Colon (tissue), 2 donors: ENCODE data around the gene PTPRM.
"Not testable (repeated sequence)": the region's sequence is repeated elsewhere in the genome, so short reads cannot be mapped to it uniquely, and the experiment has no call there.

Experiments used
- FAIRE-seq: peaks from 2 replicates; lab custom pipeline; 2012; peaks lifted over from hg19 to GRCh38; lab: Jason Lieb, UNC
- donor health status: control.
- donor health status: control.

Gene PTPRM

GRCh38 chr18:8433323-8433722 lies 866.2 kb downstream of the PTPRM start:
- FAIRE-seq = no peak

DNA sequence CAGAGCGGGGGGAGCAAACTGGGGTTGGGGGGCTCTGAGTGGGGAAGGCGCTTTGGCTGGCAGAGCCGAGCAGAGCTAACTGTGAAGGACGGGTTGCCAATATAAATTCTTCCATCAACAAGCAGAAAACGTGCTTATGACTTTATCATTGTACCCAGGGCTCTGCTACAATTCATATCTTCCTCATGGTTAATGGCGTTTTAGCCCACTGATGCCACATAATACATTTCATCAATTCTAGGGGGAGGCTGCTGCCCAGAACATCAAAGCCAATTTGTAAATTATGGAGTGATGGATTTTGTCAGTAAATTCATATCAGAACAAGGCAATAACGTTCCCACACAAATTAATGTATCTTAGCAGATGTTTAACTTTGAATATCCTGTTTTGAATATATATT lies 866.7 kb downstream of the PTPRM start:
- no peak for FAIRE-seq

DNA sequence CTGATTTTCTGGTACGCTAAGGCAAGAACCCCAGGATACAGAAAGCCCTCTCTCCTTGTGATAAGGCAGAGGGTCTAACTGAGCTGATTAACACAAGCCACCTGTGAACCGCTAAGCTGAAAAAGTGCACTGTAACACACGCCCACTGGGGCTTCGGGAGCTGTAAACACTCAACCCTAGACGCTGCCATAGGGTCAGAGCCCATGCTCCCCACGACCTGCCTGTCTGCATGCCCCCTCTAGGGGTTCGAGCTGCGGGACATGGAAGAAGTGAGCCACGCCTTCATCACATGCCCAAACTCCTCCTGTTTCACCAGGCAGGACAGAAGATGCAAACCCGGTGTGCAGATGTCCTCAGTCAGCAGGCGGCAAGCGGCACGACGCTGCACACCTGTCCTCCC lies 868.3 kb downstream of the PTPRM start:
- no peak for FAIRE-seq

- no peak for FAIRE-seq
Measured at GRCh38 chr18:8439055-8439454, 871.9 kb downstream of the PTPRM start.

GRCh38 chr18:8443505-8443904 lies 876.4 kb downstream of the PTPRM start:
- no peak for FAIRE-seq

DNA sequence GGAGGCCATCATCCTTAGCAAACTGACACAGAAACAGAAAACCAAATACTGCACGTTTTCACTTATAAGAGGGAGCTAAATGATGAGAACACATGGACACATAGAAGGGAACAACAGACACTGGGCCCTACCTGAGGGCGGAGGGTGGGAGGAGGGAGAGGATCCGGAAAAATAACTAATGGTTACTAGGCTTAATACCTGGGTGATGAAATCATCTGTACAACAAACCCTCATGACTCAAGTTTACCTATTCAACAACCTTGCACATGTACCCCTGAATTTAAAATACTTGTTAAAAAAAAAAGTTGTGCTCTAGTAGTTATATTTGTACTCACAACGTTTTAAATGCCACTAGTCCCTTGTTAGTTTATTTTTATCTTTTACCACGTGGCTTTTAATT lies 879.8 kb downstream of the PTPRM start:
- FAIRE-seq = not testable (repeated sequence)

DNA sequence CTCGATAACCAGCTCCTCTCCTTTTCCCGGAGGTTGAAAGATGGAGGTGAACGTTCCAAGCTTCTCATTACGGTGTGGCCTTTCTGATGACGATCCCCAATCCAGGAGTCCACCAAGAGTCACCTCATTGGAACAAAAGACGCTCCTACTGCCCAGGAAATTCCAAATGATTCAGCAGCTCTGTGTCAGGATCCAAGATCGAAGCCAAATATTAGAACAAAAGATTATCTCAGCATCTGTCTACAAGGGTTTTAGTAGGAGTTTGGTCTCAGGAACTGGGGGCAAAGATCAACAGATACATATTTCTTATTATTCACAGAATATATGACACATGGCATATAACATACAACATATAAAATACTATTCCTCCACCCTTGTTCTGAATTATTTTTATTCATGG lies 881.0 kb downstream of the PTPRM start:
- no peak for FAIRE-seq

DNA sequence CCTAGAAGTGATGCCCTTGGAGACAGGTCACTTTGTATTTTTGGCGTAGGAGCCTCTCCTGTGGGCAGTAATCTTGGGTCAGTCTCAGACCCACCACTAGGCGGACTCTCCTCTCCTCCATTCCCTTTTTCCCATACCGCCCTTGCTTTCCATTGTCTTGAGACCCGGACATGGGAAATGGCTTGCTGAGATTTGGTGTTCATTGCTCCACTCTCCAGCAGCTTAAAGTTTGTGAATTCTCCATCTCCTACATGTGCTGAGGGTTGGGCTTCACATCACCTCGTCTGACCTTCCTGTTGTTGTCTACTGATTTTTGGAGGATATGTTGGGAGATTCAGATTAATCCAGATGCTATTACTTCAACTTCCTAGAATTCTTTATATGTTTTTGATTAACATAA lies 882.9 kb downstream of the PTPRM start:
- no peak for FAIRE-seq

DNA sequence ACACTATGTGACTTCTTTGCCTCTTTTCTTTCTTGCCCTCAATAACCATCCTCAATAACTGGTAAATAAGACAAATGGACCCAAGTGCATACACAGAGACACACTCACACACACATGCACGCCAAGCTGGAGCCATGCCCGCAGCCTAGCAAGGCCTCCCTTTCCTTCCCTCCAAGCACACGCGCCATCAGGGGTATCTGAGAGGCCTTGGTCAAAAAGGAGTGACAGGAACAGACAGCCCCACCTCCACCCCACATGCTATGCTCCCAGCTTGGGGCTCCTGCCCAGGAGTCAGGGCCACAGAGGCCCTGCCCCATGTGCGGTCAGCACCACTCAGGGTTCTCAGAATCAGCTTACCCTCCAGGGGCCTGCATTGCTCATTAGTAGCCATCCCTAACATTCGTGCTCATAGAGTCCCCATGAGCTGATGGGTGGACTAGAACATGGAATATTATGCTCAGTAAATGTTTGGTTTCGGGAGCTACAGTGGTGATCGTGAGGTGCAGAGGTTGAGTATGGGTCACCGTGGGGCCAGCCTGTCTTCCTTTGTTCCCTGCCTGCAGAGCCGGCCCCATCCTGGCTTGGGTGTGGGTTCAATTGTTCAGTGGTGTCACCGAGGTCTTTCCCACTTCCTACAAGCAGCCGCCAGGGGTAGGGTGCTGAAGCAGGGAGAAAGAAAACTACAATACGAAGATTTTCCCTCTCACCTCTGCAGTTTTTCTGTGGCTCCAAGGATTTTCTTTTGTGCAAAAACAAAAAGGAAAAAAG lies 884.0 kb downstream of the PTPRM start:
- FAIRE-seq = no peak

GRCh38 chr18:8453528-8453927 lies 886.4 kb downstream of the PTPRM start:
- no peak for FAIRE-seq

GRCh38 chr18:8454136-8454535 lies 887.0 kb downstream of the PTPRM start:
- no peak for FAIRE-seq

- FAIRE-seq = no peak
Measured at GRCh38 chr18:8455661-8456614, 888.8 kb downstream of the PTPRM start.
